GM12891 (cell line): ENCODE data around the gene ANKMY1.

ENCODE experiments used
- PAX5 ChIP-seq: IDR thresholded peaks from 2 replicates; pipeline ENCODE4 v1.6.1; 2011; ENCODE audit warnings: low read length, moderate library complexity, mild to moderate bottlenecking; ENCODE audit not compliant: insufficient read depth, severe bottlenecking
- POLR2A ChIP-seq: IDR thresholded peaks from 2 replicates; pipeline ENCODE4 v1.6.1; 2011; ENCODE audit warnings: low read depth, low read length, control low read depth
- POLR2AphosphoS5 ChIP-seq: IDR thresholded peaks from 2 replicates; pipeline ENCODE4 v1.6.1; 2011; ENCODE audit warnings: low read depth, low read length, control low read depth

DNA sequence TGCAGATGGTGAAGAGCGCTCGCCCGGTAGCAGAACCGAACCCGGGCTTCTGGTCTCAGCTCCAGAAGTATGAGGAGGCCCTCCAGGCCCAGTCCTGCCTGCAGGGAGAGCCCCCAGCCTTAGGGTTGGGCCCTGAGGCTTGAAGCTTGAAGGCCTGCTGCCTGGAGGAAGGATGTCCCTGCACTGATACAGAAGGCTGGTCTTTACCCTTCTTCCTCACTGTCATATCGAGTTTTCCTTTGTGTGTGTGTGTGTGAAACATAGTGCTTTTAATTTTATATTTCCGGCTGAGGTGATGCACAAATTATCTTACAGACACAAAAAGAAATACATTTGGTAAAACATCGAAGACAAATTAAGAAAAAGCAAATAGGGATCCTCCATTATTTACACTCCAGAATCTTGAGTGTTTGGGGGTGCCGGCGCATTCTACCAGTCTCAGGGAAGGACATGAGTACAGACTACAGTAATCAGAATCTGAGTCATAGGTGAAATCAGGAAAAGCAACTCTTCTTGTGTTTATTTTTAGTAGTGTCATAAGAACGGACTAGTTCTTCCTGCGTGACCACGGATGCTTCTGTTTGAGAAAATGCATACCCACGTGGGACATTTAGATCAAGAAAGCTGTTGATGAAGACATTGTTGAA lies 3.7 kb upstream of the ANKMY1 start:
- TF ChIP-seq POLR2AphosphoS5, result no peak; the same call in 1 of the 2 replicates
- TF ChIP-seq POLR2A, result no peak
- no peak for TF ChIP-seq PAX5
